HL-60/S4 treated with retinoic acid at 250 ng/mL for 4 days and 3 days (cell line): ENCODE results near the gene B3GNT5.

Experiments used
- in situ Hi-C: fragments of 300-500 bp; cut with MboI; formaldehyde crosslinking; loops from 2 replicates; pipeline ENCODE4 v1.7.0; 2022; ENCODE audit warnings: low sequenced_read_pairs

B3GNT5 gene, protein sequence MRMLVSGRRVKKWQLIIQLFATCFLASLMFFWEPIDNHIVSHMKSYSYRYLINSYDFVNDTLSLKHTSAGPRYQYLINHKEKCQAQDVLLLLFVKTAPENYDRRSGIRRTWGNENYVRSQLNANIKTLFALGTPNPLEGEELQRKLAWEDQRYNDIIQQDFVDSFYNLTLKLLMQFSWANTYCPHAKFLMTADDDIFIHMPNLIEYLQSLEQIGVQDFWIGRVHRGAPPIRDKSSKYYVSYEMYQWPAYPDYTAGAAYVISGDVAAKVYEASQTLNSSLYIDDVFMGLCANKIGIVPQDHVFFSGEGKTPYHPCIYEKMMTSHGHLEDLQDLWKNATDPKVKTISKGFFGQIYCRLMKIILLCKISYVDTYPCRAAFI

DNA sequence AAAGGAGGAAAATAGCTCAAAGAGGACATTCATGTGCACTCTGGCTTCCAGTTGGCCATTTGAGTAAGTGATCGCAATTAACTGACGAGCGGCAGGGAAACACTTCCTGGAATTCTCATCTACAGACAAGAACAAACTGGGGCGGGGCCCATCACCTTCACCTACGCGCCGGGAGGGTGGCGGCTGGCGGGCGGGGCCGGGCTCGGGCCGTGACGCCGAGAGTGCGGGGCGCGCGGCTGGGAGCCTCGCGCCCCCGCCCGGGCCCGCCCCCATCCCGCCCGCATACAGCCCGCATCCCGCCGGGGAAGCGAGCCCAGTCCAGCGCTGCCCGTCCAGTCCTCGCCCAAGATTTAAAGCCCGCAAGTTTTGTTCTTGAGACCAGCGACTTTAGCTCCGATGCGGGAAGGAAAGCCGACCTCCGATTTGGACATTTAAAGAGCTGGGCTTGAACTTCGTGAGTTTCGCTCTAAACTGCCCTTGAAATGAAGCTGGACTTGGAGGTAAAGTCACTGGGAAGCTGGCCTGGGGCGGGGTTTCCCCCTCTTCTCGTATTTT lies at the start of gene B3GNT5:
Gene B3GNT5, plus strand, starts transcription at position 281 of the 555 bp plus-strand sequence. CDS start 16,546 bp downstream, outside the sequence.
- in situ Hi-C loops, result no loop called here

DNA sequence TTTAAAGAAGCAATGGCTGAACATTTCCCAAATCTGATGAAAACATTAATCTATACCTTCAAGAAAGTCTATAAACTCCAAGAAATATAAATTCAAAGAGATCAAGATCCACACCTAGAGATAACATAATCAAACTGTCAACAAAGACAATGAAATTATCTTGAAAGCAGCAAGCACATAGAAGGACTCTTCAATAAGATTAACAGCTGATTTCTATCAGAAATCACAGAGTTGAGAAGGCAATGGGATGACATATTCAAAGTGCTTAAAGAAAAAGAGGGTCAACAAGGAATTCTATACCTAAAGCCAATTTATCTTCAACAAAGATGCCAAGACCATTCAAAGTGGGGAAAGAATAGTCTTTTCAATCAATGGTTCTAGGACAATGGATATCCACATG lies 49.4 kb upstream of the B3GNT5 start:
- in situ Hi-C loops, result no loop called here

DNA sequence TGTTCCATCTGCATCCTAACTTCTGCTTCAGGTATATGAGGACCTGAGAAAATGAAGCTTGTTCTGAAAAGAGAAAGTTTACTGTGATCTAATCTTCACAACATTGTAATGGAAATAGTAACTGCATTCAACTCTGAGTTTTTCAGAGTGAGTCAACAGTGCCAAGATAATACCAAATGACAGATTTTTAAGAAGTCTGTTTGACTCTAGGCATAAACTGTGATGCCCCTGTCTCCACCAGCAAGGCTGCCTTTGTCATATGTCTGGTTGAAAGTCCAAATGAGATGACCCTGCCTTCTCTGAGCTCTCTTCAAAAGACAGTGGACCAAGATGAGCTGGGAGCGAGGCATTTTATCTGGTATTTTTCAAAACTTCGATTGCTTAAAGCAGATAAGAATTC lies 44.8 kb upstream of the B3GNT5 start:
- in situ Hi-C loops, result no loop called here

DNA sequence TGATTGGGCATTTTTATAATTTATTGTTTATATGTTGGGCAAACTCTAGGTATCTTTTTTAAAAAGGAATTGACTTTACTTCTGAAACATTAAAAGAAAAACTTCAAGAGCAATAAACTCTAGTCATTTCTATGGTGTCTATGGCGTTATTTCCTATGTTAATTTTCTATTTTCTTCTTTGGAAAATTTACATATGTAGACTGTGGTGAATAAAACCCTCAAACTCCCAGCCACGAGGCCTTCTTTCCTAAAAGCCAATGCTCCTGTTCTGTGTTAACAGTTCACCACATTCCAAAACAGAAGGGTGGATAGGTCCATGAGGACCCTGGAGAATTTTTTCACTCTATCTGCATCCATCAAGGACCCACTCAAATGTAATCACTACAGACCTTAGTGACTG lies 44.3 kb upstream of the B3GNT5 start:
- in situ Hi-C loops, result no loop called here

DNA sequence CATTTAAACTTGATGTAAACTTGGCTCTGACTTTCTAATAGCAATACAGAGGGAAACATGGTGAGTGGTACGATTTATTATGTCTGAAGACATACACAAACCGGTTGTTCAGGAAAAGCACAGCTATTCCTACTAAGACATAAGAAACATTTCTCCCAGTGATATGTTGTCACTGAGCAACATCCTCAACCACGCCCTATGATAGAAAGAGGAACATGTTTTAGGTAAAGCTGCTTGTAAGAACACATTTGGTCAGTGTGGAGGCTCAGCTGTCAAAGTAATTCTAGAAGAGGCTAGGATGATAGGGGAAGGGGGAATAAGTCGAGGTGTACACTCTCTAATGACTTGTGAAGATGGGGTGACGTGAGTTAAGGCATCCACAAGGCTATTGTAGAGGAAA lies 42.7 kb upstream of the B3GNT5 start:
- in situ Hi-C loops, result no loop called here

DNA sequence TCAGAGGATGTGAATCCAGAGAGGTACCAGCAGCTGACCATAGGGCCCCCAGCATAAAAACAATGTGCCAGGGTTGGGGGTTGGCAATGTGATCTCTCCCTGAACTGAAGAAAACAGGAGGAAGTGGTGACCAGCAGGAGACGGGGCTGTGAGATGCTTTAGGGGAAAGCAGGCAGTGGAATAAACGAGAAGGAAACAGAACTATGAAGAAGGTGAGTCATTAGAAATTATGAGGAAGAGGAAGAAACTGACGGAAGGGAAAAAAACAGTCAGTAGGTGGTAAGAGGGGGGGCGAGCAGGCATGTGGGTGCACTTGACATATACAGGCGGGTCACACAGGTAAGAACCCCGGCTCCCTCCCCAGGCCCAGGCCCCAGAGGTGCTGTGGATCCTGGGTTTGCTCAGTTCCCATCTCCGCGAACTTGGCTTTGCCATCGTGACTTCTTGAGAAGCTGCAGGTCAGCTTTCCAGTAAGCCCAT lies 42.2 kb upstream of the B3GNT5 start:
- in situ Hi-C loops, result no loop called here

DNA sequence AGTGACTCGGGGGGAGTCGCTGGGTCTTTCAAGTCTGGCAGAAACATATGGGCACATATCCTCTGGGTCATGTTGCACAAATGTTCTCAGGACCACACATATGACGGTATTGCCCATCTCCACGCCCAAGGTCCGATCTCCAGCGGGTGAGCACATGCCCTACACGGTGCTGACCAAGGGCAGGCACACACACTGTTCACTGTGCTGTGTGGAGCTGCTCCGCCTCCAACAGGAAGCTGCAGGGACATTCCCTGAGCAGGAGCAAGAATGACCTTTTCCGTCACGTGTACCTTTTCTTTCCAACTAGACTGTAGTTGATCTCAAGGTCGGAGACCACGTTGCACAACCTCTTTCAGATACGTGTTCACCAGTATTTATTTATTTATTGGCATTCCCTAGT lies 41.7 kb upstream of the B3GNT5 start:
- in situ Hi-C loops, result no loop called here

DNA sequence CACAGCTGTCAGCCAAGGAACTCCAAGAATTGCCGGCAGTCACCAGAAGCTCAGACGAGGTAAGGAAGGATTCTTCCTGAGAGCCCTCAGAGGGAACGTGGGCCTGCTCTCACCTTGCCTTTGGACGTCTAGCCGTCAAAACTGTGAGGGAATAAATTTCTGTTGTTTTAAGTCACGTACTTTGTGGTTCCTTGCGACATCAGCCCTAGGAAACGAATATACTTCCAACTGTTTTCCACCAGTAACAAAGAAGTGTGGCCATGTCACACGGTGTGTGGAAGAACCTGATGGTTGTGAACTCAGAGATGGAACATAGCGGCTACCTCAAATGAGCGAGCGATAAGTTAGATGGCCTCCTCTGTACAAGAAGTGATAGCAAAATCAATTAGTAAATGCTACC lies 41.0 kb upstream of the B3GNT5 start:
- in situ Hi-C loops, result no loop called here

DNA sequence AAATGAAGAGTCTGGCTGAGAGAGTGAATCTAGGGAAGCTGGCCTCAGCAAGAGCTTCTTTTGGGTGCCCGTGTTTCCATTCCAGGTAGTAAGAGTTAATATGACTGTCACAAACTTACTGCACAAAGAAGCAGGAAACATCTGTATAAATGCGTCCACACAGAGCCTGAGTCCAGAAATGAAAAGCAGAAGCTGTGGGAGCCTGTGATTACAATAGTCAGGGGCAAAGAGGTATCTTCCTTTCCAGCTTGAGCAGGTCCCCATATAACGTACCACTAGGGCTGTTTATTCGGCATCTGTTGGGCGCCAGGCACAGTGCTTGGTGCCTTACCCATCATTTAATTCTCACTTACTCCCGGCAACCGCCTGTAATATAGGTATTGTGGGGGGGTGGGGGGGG lies 40.5 kb upstream of the B3GNT5 start:
- in situ Hi-C loops, result no loop called here

DNA sequence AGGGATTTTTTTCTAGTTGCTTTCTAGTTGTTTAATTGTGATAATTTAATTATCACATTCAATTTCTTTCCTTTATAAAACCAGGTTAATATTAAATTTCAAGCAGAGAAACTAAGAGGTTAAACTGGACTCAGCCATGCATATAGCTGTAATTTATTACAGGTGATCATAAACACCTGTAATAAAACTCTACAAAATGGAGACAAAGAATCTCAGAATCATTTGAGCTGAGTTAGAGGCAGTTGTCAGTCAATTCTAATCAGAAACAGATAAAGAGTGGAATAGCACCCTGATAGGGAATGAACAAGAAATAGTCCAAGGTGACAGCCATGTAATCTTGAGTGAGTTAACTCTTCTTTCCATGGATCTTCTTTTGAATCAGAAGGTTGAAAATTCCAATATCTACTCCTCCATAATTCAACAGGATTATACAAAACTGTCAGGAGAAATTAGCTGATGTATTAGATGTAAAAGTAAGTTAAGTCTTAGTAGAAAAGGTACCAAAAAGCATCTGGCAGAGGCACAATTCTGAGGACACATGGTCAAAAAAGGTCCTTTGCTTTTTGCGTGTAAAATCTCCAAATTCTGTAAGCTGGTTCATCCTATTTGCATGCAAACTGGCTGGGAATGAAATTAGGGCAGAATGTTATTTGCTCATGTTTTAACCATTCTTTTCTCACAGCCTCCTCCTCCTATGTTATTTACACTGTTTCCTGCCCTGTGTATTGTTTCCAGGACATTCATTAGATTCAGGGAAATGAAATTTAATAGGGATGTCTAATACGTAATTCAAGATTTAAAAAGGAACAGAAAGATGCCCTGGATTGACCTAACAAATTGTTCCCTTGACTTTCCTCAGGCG lies 39.4 kb upstream of the B3GNT5 start:
- in situ Hi-C loops, result no loop called here

DNA sequence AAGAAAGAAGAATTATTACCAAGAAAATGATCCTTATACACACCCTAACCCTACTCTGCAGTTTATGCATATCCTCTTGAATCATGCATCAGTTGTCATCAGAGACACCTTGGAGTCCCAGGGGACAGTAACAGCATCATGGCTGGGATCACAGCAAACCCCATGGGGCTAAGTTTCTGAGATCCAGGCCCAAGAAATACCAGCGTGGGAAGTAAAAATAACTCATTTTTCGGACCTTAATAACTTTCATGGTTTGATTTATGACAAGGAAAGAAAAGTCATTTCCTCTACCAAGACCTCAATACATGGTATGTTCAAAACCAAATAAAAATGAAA lies 38.8 kb upstream of the B3GNT5 start:
- in situ Hi-C loops, result no loop called here

DNA sequence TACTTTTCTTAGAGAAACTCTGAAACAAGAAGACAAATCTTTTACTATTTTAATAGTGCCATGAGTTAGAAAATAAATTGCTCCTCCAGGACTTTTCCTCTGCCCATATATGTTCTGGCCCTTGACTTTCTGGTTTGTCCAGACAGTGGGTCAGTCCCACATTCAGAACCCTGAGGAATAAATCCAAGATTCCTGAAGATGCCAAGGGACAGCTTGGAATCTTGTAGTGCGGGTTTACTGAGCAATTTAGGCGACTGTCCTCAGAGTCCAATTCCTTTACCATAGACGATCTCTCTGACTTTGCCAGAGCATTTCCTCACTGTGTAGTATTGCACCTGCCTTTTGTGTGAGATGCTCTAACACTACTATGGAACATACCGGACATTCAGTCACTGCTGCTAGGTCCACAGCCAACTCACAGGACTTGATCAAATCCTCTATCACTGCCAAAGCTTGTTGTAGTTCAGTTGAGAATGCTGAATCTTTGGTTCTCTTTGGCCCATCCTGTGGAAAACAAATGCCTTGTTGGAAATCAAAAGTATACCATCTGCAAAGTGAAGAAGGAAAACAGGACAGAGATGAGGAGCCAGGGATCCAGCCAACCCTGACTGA lies 37.4 kb upstream of the B3GNT5 start:
- in situ Hi-C loops, result no loop called here

DNA sequence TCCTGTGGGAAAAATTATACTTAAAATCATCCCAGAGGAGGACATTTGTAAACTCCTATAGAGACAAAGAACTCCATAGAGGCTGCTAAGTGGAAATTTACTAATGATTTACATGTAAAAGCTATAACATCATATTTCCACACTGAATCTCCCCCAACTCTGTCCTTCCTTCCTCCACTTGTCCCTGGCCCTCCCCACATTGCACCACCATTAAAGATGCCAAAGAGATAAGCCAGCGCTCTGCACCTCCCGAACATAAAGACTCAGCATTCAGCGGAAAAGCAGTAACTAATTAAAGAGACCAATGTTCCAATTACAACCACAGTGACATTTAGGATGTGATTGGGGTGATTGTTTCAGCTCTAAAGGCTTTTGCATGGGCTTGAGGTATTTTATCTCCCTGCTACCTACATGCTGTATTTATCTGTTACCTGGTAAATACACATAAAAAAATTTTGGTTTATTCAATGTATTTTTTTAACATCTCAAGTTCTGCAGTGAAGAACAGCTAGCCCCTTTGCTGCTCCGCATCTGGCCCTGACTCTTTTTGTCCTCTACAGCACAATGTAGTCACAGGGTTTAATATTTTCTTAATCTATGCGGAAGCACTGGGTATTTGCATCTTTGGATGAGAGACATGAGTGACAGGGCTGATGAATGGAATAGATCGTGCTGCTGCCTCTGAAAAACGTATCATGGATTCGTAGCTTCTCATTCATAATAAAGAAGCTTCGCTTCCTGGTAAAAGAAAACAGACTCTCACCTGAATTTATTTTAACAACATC lies 35.3 kb upstream of the B3GNT5 start:
- in situ Hi-C loops, result no loop called here

DNA sequence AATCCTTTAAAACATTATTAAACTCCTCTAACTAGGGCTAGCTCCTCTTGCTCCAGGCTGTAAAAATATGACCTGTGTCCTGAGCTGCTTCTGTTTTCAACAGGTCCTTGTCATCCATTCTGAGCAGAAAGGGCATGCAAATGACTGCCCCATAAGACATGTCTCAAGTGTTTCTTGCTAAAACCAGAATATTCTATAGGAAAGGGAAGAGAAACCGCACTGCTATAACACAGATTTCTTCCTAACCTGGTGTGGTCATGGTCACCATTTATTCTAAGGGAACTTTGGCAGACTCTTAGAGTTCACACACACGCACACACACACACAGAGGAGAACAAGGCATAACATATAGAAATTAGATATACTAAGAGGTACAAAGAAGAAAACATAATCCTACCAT lies 34.2 kb upstream of the B3GNT5 start:
- in situ Hi-C loops, result no loop called here

DNA sequence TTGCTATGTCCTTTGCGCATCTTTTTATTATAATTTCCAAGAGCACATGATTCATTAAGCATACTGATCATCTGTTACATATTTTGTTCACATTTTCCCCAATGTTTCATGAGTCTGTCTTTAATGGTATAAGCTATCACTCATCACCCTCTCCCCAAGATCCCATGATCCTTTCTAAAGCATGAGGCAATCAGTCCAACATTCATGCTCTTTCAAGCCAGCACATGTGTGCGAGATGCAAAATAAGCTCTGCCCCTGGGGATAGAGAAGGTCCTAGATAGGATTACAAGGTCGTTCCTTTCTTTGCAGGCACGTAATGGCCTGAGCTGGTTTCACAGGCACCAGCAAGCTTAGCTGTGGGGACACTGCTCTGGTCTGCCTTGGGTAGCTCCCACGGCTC lies 32.2 kb upstream of the B3GNT5 start:
- in situ Hi-C loops, result no loop called here

DNA sequence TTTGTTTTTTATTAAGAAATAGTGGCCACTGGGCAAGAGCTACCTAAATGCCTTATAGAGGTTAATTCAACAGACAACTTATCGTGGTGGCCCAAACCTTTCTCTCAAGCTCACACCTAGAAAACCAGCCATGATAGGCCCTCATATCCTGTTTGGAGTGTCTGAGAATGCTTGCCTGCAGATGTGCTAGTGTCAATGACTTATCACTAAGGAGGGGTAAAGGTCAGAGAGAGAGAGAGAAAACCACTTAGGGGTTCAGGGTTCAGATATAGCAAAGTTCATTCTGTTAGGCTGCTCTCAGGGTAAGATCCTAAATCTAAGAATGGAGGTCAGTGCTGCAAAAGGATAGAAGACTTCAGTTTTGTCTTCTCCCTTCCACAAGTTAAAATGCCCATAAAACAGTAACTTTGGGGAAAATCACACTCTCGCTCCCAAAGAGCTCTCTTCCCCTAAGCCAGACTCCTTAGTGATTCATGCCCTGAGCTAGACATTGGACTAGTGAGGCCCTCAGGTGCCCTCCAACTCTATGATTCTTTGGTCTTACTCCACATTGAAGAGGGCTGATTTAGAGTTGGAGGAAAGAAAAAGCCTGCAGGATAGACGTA lies 30.3 kb upstream of the B3GNT5 start:
- in situ Hi-C loops, result no loop called here

DNA sequence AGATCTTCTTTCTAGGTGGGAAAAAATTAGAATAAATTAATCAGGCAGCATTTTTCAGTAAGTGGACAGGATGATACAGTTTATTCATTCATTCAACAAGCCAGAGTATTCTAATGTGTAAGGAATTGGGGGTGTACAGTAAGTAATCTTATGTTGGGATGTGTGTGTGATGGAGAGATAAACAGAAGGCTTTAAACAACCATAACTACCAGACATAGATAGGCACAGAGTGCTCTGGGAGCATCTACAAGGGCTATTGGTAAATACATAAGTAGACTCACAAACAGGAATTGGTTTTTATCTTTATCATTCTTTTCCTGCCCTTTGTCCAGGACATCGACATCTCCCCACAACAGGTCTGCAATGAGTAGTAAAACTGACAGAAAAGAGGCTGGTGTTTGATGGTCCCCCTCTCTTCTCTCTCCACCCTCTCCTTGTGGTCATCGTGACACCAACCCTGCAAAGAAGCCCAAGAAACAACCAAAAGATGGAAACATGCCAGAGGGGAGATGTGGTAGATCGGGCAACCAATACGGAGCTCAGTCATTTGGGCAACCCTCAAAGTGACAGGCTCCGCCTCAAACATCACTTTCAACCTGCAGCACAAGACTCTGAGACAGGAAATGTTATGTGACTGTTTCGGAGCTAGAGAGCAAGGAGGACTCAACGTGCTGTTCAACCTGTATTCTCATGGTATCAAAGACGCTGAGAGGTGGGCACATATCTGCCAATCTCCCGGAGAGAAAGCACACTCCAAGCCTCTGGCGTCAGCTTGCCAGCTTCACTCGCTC lies 28.7 kb upstream of the B3GNT5 start:
- in situ Hi-C loops, result no loop called here

DNA sequence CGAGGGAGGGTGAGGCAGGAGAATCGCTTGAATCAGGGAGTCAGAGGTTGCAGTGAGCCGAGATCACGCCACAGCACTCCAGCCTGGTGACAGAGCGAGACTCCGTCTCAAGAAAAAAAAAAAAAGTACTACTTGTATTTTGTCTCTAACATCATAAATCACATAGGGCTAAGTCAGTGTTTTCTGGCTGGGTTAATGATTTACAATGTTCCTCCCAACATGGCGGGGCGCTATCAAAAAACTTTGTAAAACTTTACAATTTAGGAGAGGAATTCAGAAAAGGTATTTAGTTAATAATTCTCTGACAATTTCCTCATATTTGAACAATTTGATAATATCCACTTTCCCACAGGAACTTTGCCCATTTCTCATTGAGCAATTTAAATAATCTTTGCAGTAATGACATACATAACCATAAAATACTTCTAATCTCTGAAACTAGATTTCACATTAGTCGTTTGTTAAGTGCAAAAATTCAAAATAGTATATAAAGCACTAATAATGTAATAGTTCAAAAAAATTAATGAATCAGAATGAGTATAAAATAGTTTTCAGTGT lies 26.6 kb upstream of the B3GNT5 start:
- in situ Hi-C loops, result no loop called here

DNA sequence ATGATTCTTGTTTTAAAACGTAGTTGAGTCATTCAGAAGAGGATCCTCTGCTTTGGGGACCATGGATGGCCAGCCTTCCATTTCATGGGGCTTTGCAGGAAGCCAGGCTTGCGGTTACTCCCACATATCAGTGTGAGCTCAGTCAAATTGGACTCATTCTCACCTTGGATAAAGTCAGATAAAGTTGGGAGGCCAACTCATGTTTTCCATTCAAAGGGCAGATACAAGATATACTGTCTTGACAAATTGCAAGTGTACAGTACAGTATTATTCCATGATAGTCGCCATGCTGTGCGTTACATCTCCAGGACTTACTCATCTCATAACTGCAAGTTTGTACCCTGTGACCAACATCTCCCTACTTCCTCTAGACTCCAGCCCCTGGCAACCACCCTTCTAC lies 25.5 kb upstream of the B3GNT5 start:
- in situ Hi-C loops, result no loop called here
